Stimulated activated CD4-positive, alpha-beta T cell treated with anti-CD3 and anti-CD28 coated beads, Interleukin-12 subunit alpha, Interleukin-12 subunit beta, amount 100 ng/mL, for 4 hours (primary cell): ENCODE data around the gene DTX1.

Experiments
- DNase-seq: peaks from one replicate; pipeline ENCODE4 v3.0.0-alpha.2; 2020

The DTX1 gene

GRCh38 chr12:113118142-113118541, 61.6 kb downstream of the DTX1 start:
- DNase-seq: no peak

DNA sequence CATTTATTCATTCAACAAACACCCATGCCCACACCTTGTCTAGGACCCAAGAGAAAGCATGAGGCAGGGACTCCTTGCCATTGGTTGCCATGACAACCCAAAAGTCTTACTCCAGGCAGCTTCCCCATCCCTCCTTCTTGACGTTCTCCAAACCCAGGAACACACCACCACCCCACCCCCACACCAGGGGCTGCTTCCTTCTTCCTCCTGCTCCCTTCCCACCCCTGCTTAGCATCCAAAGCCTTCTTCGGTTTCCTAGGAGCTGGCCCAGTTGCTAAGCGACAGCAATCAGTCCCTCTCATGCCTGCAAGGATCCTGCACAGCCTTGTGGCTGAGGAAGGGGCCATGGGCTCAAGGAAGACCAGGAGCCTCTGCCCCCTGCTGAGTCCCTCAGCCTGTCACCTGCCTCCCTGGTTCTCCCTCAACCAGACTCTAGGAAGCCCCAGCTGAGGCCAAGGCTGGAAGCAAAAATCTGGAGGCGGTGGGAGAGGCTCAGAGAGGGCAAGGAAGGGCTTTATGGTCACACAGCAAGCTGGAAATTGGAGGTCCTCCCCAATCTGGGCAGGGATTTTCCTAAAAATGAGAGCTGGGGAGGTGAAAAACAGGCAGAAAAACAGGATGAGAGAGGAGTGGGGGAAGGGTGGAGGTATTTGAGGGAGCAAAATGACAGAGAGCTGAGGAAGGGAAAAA, 63.6 kb downstream of the DTX1 start:
- DNase-seq: no peak

GRCh38 chr12:113120670-113121370, 64.3 kb downstream of the DTX1 start:
- DNase-seq: no peak

- DNase-seq: no peak
Observed at GRCh38 chr12:113127791-113128199, 71.3 kb downstream of the DTX1 start.

GRCh38 chr12:113128802-113129663, 72.5 kb downstream of the DTX1 start:
- no peak for DNase-seq

DNA sequence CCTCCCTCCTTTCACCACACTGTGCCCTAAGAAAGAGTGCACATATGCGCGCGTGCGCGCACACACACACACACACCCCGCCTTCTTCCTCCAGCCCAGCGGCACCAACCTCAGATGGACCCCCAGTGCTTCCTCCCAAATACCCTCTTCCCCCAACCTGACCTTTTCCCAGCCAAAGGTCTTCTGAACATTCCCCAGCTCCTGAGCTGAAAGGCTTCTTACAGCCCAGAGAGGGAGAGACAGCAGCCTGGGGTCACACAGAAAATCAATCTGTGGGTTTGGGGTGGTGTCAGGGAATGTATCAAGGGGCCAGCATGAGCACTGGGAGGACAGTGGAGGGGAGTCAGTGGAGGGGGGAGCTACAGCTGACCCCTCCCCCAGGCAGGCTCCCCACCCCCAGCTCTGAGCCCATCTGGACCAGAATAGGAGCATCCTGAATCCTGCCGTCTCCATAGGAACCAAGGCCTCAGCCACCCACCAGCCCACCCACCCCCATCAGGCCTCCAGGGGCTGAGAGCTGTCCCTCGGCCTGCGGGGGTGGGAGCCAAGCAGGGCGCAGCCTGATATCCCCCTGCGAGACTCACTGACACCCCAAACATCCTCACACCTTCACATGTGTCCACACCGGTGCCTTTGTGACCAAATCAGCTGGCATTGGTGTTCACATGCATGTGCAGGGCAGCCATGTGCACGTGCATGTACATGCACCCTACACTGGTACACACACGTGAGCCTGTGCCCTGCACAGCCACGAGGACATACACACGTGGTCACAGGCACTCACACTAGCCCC, 73.3 kb downstream of the DTX1 start:
- DNase-seq: no peak

DNA sequence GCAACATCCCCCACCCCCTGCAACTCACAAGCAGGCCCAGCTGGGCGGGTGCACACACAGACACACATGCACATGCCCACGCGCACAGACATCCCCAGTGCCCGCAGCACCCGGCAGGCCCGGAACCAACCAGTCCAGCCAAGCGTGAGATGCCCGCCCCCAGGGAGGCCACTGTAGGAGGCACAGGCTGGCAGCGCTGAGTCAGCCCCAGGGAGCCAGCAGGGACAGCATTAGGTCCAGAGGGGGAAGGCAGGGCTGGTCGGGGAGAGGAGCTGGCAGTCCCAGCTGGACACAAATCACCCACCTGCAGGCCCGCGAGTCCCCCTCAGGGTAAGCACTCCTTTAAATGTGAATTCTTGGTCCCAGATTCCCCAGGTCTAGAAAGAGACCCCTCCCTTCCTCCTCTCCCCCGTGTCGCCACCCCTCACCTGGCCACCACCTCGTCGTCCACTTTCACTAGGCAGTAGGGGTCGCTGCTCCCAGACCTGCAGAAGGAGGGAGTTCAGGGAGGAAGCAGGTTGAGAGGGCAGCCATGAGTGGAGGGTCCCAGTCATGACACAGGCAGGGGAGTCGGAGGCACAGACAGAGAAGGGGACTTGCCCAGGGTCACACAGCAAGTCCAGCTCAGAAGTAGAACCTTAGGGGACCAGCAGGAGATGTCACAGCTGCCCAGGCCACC, 74.1 kb downstream of the DTX1 start:
- no peak for DNase-seq

GRCh38 chr12:113131556-113131955, 75.0 kb downstream of the DTX1 start:
- no peak for DNase-seq

DNA sequence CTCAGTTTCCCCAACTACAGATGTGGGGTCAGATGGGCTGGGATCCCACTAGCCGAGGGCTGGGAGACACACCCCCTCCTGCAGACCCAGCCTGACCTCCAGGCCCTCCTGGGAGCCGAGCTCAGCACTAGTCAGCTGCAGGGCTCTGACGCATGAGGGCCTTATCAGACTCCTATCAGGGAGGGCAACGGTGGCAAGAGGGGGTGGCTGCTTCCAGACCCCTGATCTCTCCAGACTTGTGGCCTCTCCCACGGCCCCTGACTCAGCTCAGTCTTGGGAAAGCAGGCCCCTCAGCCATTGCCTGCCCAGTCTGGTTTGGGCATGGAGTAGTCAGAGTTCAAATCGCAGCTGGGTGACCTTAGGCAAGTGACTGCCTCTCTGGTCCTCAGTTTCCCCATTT, 76.5 kb downstream of the DTX1 start:
- DNase-seq: no peak

DNA sequence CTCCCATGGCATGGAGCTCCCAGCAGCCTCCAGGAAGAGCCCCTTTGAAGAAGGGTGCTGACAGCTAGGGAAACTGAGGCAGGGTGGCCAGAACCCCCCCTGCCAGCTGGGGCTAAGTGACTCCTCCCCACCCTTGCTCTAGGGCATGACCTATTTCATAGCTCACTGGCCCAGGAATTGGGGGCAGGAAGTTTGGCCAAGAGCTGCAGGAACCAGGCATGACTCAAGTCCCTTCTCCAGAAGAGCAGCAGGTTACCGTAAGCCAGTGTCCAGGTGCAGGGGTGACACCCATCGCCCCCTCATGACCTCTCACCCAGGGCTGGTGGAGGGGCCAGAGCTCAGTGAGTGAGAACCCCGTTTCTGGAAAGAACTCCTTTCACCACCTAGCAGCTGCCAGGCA, 77.1 kb downstream of the DTX1 start:
- DNase-seq: no peak

DNA sequence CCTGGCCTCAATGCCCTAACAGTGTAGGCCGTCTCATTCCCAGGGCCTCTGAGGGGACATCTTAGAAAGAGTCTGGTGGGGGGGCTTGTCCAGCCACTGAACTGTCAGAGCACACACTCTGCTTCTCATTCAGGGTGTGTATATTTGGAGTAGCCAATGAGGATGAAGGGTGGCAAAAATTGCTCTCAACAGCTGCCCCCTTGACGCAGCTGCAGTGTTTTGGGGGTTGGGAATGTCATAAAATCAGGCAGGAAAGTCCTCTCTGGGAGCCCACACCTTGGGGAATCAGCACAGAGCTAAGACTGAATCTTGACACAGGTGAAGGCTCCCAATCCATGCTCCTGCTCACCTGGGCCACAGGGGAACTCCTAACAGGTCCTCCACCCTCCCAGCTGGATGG, 77.5 kb downstream of the DTX1 start:
- DNase-seq: no peak

- no peak for DNase-seq
Observed at GRCh38 chr12:113134521-113134951, 78.0 kb downstream of the DTX1 start.

DNA sequence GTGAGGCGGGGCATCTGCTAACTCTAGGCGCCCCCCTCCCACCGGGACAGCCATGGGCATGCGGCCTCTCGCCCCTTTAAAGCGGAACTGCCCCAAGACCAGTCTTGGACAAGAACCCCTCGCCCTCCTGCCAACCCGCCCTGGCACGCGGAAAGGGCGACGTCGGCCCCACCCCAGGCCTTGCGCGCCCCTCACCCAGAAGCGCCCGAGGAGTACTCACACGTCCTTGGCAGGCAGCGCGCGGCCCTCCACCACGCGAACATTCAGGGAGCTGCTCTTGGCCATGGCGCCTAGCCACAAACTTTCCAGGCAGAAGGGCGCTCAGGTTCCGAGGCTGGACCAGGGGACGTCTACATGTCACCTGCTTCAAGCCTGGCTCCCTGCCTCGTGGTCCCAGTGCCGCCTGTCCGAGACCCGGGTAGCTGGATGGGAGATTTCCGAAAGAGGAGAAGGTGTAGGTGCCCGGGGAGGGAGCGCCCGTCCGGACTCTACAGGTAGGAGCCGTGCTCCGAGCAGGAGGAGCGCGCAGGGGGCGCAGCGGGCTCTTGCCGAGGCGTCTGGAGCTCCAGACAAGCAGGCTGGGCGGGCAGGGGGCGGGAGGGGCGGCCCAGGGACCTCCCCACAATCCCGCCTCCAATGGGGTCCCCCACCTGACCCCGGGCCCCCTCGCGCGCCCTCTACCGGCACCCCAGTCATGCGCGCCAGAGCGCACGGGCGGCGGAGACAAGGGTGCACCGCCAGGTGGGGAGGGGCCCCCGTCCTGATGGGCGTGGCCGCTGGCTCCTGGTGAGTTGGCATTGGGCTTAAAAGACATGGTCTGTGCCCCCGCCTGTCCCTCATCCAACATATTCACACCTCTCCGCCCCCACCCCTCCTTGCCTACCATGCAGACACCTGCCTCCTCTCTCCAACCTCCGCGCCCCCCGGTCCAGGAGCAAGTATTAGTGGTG, 78.9 kb downstream of the DTX1 start, which contains the start of gene RASAL1:
TSS of gene RASAL1 (minus strand) at position 584 of the 950 bp plus-strand sequence. CDS start at position 285, 299 bp downstream.
- DNase-seq: peak; percentile 80

DNA sequence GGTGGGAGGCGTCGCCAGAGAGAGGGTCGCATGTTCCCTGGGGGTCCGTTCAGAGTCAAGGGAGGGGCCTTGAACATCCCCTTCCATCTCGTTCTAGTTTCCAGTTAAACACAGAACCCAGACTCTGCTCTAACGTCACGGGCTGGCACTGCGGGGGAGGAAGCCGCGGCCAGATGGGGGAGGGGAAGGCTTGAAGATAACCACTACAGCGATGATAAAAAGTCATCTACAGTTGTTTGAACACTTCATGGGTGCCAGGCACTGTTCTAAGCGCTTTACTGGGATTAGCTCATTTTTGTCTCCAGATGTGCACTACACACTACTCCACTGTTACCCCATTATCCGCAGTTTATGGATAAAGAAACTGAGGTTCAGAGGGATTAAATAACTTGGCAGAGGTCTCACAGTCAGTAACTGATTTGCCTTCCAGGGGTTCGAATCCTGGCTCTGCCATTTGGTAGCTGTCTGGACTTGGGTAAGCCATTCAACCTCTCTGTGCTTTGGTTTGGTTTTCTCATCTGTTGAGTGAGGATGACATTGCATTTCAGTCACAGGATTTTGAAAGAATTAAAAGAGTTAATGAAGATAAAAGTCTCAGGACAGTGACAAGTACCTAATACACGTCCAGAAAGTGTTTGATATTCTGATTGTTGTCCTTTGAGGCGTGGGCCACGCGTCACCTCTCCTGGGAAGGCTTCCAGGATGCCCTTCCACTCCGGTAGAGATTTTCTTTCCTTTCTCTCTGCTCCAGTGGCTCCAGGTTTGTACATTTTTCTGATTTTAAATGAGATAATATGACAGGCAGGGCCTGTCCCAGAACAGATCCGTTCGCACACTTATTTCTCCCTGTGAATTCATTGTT, 79.8 kb downstream of the DTX1 start:
- DNase-seq: peak; percentile 51

DNA sequence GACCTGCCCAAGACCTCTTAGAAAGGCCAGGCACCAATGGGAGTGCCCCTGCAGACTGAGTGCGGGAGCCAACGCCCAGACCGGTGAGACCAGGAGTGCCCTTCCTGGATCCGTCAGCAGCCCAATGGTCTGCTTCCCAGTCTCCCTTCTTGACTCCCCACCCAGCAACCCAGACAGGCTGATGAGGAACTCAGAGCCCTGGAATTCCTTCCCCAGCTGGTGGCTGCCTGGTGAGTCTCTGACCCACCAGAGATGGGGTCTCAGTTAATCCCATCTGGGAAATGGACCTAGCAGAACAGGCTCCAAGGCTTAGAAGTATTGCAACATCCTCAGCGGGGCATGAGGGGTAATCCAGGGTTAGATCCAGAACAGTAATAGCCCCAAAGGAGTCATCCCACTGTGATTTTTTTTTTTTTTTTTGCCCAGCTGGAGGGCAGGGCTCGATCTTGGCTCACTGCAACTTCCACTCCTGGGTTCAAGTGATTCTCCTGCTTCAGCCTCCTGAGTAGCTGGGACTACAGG, 80.5 kb downstream of the DTX1 start:
- DNase-seq: no peak

DNA sequence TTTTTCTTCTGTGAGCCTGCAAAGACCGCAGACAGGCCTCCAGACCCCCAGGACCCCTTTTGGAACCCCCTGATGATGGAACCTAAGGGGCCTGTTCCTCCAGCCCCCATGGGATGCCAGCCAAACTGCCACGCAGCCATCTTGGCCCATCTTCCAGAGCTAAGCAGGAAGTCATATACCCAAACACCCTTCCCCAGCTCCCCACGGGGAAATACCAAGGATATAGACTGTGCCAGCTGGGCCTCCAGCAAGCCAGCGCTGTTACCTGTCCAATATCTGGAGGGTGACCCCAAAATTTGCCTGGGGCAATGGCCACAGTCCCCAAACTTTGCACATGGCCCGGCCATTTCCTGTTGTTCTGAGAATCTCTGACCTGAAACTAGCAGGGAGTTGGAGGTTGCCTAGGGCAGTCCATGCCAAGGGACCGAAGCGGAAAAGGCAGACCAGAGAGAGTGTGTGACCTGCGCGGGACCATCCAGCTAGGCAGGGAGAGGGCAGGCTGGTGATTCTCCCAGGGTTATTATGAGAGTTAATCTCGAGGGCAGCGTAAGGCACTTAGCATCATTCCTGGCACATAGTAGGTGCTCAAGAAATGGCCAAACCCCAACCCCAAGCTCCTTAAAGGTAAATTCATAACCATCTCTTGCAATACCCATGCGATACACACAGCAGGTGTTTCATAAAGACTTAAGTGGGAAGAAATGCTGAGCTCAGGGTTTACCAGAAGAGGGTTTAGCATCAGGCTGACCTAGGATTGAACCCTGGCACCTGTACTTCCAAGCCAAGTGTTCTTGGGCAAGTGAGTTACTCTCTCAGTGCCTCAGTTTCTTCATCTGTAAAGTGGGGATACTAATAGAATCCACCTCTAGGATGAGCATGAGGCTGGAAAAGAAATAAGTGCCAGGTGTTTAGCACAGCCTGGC, 81.6 kb downstream of the DTX1 start:
- no peak for DNase-seq

- DNase-seq: no peak
Observed at GRCh38 chr12:113138826-113139225, 82.3 kb downstream of the DTX1 start.

GRCh38 chr12:113140706-113141105, 84.2 kb downstream of the DTX1 start:
- DNase-seq: no peak
